GM10248 (cell line): Measurements from ENCODE around the gene ETV3.

ENCODE experiments used
- CTCF ChIA-PET: fragments of 300-600 bp; sonication (Branson Sonifier 250); formaldehyde crosslinking; extraction: SDS; loops from one replicate; lab custom pipeline; 2021; ENCODE audit warnings: antibody characterized with exemption; lab: Yijun Ruan, JAX
- POLR2A ChIA-PET: fragments of 350-650 bp; sonication (Branson Sonifier 250); formaldehyde crosslinking; extraction: SDS; loops from one replicate; lab custom pipeline; 2020; ENCODE audit warnings: antibody characterized with exemption; lab: Yijun Ruan, JAX
- DNase-seq: peaks from one replicate; pipeline ENCODE4 v3.0.0; 2012; ENCODE audit errors: extremely low spot score
- CTCF ChIP-seq: IDR thresholded peaks from 2 replicates; pipeline ENCODE4 v1.5.1; 2012; ENCODE audit warnings: mild to moderate bottlenecking, low read depth; ENCODE audit errors: extremely low read depth, missing control alignments, control extremely low read depth

ETV3 gene

DNA sequence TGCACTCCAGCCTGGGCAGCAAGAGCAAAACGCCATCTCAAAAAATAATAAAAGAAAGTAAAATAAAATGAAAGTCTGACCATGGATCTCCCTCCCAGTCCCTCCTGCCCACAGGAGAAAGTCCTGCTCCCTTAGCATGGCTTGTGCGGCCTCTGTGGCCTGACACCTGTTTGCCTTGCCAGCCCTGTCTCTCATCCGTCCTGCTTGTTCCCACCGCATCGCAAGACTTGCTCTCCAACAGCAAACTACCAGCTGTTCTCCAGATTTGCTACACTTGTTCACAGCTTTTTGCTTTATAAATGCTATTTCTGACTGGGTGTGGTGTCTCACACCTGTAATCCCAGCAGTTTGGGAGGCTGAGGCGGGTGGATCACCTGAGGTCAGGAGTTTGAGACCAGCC, 41.3 kb downstream of the ETV3 start:
- CTCF ChIA-PET = interaction anchor here (7.9 kb wide), 1 partner anchor 59 kb away, joined by 67 read pairs; no protein-coding TSS in a partner anchor
- POLR2A ChIA-PET = no interaction called here
- DNase-seq = no peak
- TF ChIP-seq CTCF = no peak

- no peak for DNase-seq
- no peak for TF ChIP-seq CTCF
- POLR2A ChIA-PET = no interaction called here
- CTCF ChIA-PET = interaction anchor here (1.3 to 7.9 kb wide), 3 partner anchors 15 to 72 kb away, joined by 3 to 67 read pairs (median 3); no protein-coding TSS in a partner anchor
Observed at GRCh38 chr1:157095551-157095950, 42.6 kb downstream of the ETV3 start.

GRCh38 chr1:157095091-157095490, 43.1 kb downstream of the ETV3 start:
- ChIA-PET CTCF (interaction anchor here (1.3 to 7.9 kb wide), 3 partner anchors 14 to 73 kb away, joined by 3 to 67 read pairs (median 3); no protein-coding TSS in a partner anchor), POLR2A (no interaction called here)
- DNase-seq = no peak
- TF ChIP-seq CTCF = no peak

DNA sequence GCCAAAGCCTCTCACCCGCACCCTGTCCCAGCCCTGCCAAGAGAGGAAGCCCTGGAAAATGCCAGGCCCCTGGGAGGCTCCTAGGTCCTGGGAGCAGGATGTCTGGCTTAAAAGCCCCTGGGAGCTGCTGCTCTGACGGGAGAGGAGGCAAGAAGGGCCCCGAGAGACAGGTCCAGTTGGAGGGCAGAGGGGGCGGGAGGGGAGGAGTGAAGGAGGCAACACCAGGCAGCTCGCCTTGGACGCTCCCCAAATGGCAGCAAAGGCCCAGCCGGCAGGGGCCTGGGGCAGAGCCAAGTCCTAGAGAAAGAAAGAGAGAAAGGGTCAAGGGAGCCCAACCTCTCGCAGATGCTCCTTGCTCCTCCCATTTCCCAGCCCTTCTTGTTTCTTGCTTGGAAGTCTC, 45.4 kb downstream of the ETV3 start:
- POLR2A ChIA-PET = no interaction called here
- no peak for TF ChIP-seq CTCF
- no peak for DNase-seq
- CTCF ChIA-PET = interaction anchor here (7.9 kb wide), 1 partner anchor 64 kb away, joined by 67 read pairs; no protein-coding TSS in a partner anchor

- POLR2A ChIA-PET = no interaction called here
- DNase-seq = no peak
- CTCF ChIA-PET = interaction anchor here (1.0 to 10.0 kb wide), 6 partner anchors 11 to 61 kb away, joined by 4 to 567 read pairs (median 38); no protein-coding TSS in a partner anchor
- no peak for TF ChIP-seq CTCF
Observed at GRCh38 chr1:157091668-157092273, 46.4 kb downstream of the ETV3 start.

- ChIA-PET CTCF (interaction anchor here (0.6 to 10.0 kb wide), 27 partner anchors 8 to 275 kb away, joined by 3 to 567 read pairs (median 11); partner anchors contain the start of gene ETV3L), POLR2A (no interaction called here)
- TF ChIP-seq CTCF = no peak
- DNase-seq = no peak
Observed at GRCh38 chr1:157091186-157091585, 47.0 kb downstream of the ETV3 start.
